Mononuclear cell (primary cell): ENCODE measurements around the gene IFIH1. TPM values are rescaled to one million over a fixed set of nuclear protein-coding genes. Genes with fewer than 3 reads are reported as not detected.

Experiments used
- H3K27me3 ChIP-seq: 2 replicates; pipeline ENCODE4 v1.6.0; 2011; ENCODE audit warnings: low read length, control low read depth; ENCODE audit not compliant: insufficient read depth
- H3K4me1 ChIP-seq: 2 replicates; pipeline ENCODE4 v1.5.1; 2011; ENCODE audit warnings: mild to moderate bottlenecking, low read length, control low read depth; ENCODE audit not compliant: insufficient read depth
- H3K4me3 ChIP-seq: 2 replicates; pipeline ENCODE4 v1.5.1; 2011; ENCODE audit warnings: mild to moderate bottlenecking, low read length, moderate library complexity
- H3K9me3 ChIP-seq: 2 replicates; pipeline ENCODE4 v1.5.1; 2011; ENCODE audit warnings: low read depth, mild to moderate bottlenecking, control low read depth, low read length
- total RNA-seq: library from RNA; depleted of rRNA; stranded (reverse); fragments of >200 nt; gene quantifications from one replicate; pipeline ENCODE4 v1.2.3, GENCODE V29; 2012

IFIH1 gene
- total RNA-seq, 1 donor: 78.0 TPM

GRCh38 chr2:162320864-162321517, 2.5 kb upstream of the IFIH1 start:
- Histone ChIP-seq H3K4me1 (peaks cover 20% of the 10 kb centered on the region), H3K9me3 (no peaks in the 10 kb centered on the region), H3K4me3 (no peak overlapping the region)

GRCh38 chr2:162317861-162318327, 590 bp downstream of the IFIH1 start:
- H3K27me3 ChIP-seq: no peaks in the 10 kb centered on the region
- peak overlapping the region; percentile 94 for H3K4me3 ChIP-seq
- peaks cover 26% of the 10 kb centered on the region for H3K4me1 ChIP-seq
- no peaks in the 10 kb centered on the region for H3K9me3 ChIP-seq

More at GRCh38 chr2:162320864-162321517, 2.5 kb upstream of the IFIH1 start:
- no peaks in the 10 kb centered on the region for H3K27me3 ChIP-seq

GRCh38 chr2:162317058-162317742, 1.3 kb downstream of the IFIH1 start:
- no peaks in the 10 kb centered on the region for H3K9me3 ChIP-seq
- peak overlapping the region; percentile 94 for H3K4me3 ChIP-seq
- H3K4me1 ChIP-seq: peaks cover 26% of the 10 kb centered on the region
- H3K27me3 ChIP-seq: no peaks in the 10 kb centered on the region

- no peaks in the 10 kb centered on the region for H3K27me3 ChIP-seq
- H3K4me3 ChIP-seq: peak overlapping the region; percentile 94
- H3K9me3 ChIP-seq: no peaks in the 10 kb centered on the region
- H3K4me1 ChIP-seq: peaks cover 26% of the 10 kb centered on the region
These were observed 1.9 kb downstream of the IFIH1 start for GRCh38 chr2:162316590-162316989.

- H3K27me3 ChIP-seq: no peaks in the 10 kb centered on the region
- no peaks in the 10 kb centered on the region for H3K9me3 ChIP-seq
- peaks cover 26% of the 10 kb centered on the region for H3K4me1 ChIP-seq
- H3K4me3 ChIP-seq: peak overlapping the region; percentile 2
These were observed 2.5 kb downstream of the IFIH1 start for GRCh38 chr2:162315938-162316337.

GRCh38 chr2:162312853-162313252, 5.6 kb downstream of the IFIH1 start:
- H3K9me3 ChIP-seq: no peaks in the 10 kb centered on the region
- peaks cover 26% of the 10 kb centered on the region for H3K4me1 ChIP-seq
- H3K4me3 ChIP-seq: no peak overlapping the region
- no peaks in the 10 kb centered on the region for H3K27me3 ChIP-seq

- H3K27me3 ChIP-seq: no peaks in the 10 kb centered on the region
- no peaks in the 10 kb centered on the region for H3K9me3 ChIP-seq
- peaks cover 6% of the 10 kb centered on the region for H3K4me1 ChIP-seq
- H3K4me3 ChIP-seq: no peak overlapping the region
These were observed 9.6 kb downstream of the IFIH1 start for GRCh38 chr2:162308747-162309503.

GRCh38 chr2:162305901-162306300, 12.6 kb downstream of the IFIH1 start:
- peaks cover 6% of the 10 kb centered on the region for H3K4me1 ChIP-seq
- H3K27me3 ChIP-seq: no peaks in the 10 kb centered on the region
- H3K9me3 ChIP-seq: no peaks in the 10 kb centered on the region
- no peak overlapping the region for H3K4me3 ChIP-seq

GRCh38 chr2:162301877-162302276, 16.6 kb downstream of the IFIH1 start:
- Histone ChIP-seq H3K4me3 (no peak overlapping the region), H3K9me3 (no peaks in the 10 kb centered on the region), H3K27me3 (no peaks in the 10 kb centered on the region), H3K4me1 (no peaks in the 10 kb centered on the region)

GRCh38 chr2:162301151-162301804, 17.2 kb downstream of the IFIH1 start:
- Histone ChIP-seq H3K4me1 (no peaks in the 10 kb centered on the region), H3K27me3 (no peaks in the 10 kb centered on the region), H3K9me3 (no peaks in the 10 kb centered on the region), H3K4me3 (no peak overlapping the region)

GRCh38 chr2:162300266-162300665, 18.2 kb downstream of the IFIH1 start:
- H3K9me3 ChIP-seq: no peaks in the 10 kb centered on the region
- no peak overlapping the region for H3K4me3 ChIP-seq
- no peaks in the 10 kb centered on the region for H3K4me1 ChIP-seq
- H3K27me3 ChIP-seq: no peaks in the 10 kb centered on the region

- no peaks in the 10 kb centered on the region for H3K9me3 ChIP-seq
- H3K4me1 ChIP-seq: no peaks in the 10 kb centered on the region
- no peak overlapping the region for H3K4me3 ChIP-seq
- H3K27me3 ChIP-seq: no peaks in the 10 kb centered on the region
These were observed 19.7 kb downstream of the IFIH1 start for GRCh38 chr2:162298669-162299335.

- Histone ChIP-seq H3K4me1 (no peaks in the 10 kb centered on the region), H3K9me3 (no peaks in the 10 kb centered on the region), H3K27me3 (no peaks in the 10 kb centered on the region), H3K4me3 (no peak overlapping the region)
These were observed 20.4 kb downstream of the IFIH1 start for GRCh38 chr2:162297925-162298552.

- Histone ChIP-seq H3K9me3 (no peaks in the 10 kb centered on the region), H3K27me3 (no peaks in the 10 kb centered on the region), H3K4me3 (no peak overlapping the region), H3K4me1 (no peaks in the 10 kb centered on the region)
These were observed 23.5 kb downstream of the IFIH1 start for GRCh38 chr2:162295009-162295408.
